Fibroblast of lung (primary cell): ENCODE data around the gene PRLR. TPM values are rescaled to one million over a fixed set of nuclear protein-coding genes. Genes with fewer than 3 reads are reported as not detected.

ENCODE experiments used
- DNase-seq, 2 donors: peaks; one replicate each; pipeline versions ENCODE4 v3.0.0 to v3.0.0-alpha.2; 2010; ENCODE audit warnings: low read depth in 2 of 2
- H2AFZ ChIP-seq: 2 replicates; pipeline ENCODE4 v1.5.1; 2012; ENCODE audit warnings: low read length, control low read depth, inconsistent platforms
- H3K27ac ChIP-seq: 2 replicates; pipeline ENCODE4 v1.5.1; 2011; ENCODE audit warnings: low read length, control low read depth; ENCODE audit not compliant: insufficient read depth
- H3K27me3 ChIP-seq: 2 replicates; pipeline ENCODE4 v1.5.1; 2011; ENCODE audit warnings: mild to moderate bottlenecking, low read length; ENCODE audit not compliant: control insufficient read depth, insufficient read depth
- H3K36me3 ChIP-seq: 2 replicates; pipeline ENCODE4 v1.5.1; 2011; ENCODE audit warnings: low read length; ENCODE audit not compliant: control insufficient read depth, insufficient read depth
- H3K4me1 ChIP-seq: 2 replicates; pipeline ENCODE4 v1.5.1; 2011; ENCODE audit warnings: low read length; ENCODE audit not compliant: control insufficient read depth, insufficient read depth; ENCODE audit errors: extremely low read depth
- H3K4me2 ChIP-seq: 2 replicates; pipeline ENCODE4 v1.5.1; 2011; ENCODE audit warnings: low read length, control low read depth; ENCODE audit not compliant: insufficient read depth; ENCODE audit errors: extremely low read depth
- H3K4me3 ChIP-seq, 4 experiments: fragments of 200-600 bp in 1 of 4; sonication (generic) in 1 of 4; replicated peaks in 1 of 4; 2 replicates each; pipeline ENCODE4 v1.5.1; 2011 to 2016; ENCODE audit warnings: low read length in 4 of 4, low read depth in 3 of 4, mild to moderate bottlenecking in 3 of 4, control low read depth in 2 of 4, inconsistent platforms in 1 of 4, mixed read lengths in 1 of 4; ENCODE audit not compliant: insufficient read depth in 1 of 4; ENCODE audit errors: control extremely low read depth in 1 of 4
- H3K79me2 ChIP-seq: 2 replicates; pipeline ENCODE4 v1.5.1; 2012; ENCODE audit warnings: mild to moderate bottlenecking, low read length, inconsistent platforms; ENCODE audit not compliant: control insufficient read depth, insufficient read depth
- H3K9ac ChIP-seq: 2 replicates; pipeline ENCODE4 v1.5.1; 2011; ENCODE audit warnings: mild to moderate bottlenecking, low read length, control low read depth; ENCODE audit not compliant: insufficient read depth
- H3K9me3 ChIP-seq: 2 replicates; pipeline ENCODE4 v1.5.1; 2012; ENCODE audit warnings: low read depth, low read length; ENCODE audit not compliant: control insufficient read depth, insufficient read depth
- H4K20me1 ChIP-seq: 2 replicates; pipeline ENCODE4 v1.5.1; 2011; ENCODE audit warnings: low read length; ENCODE audit not compliant: control insufficient read depth, insufficient read depth; ENCODE audit errors: extremely low read depth
- CTCF ChIP-seq, 2 donors: IDR thresholded peaks in 1 of 2; conservative IDR thresholded peaks in 1 of 2; 1 replicate in 1 of 2; 2 replicates in 1 of 2; pipeline ENCODE4 v1.5.1; 2011 to 2012; ENCODE audit warnings: low read length in 2 of 2, control low read depth in 1 of 2, inconsistent platforms in 1 of 2, low read depth in 1 of 2, mild to moderate bottlenecking in 1 of 2
- EZH2 ChIP-seq: IDR thresholded peaks from 2 replicates; pipeline ENCODE4 v1.5.1; 2012; ENCODE audit warnings: low read length, control low read depth, mild to moderate bottlenecking; ENCODE audit errors: missing control alignments
- polyA plus RNA-seq, 2 donors: library from polyadenylated mRNA; depleted of rRNA in 1 of 2; stranded (reverse) in 1 of 2; unstranded in 1 of 2; fragments of >200 nt; gene quantifications; 2 replicates each; pipeline ENCODE4 v1.2.1, GENCODE V29; 2011 to 2012; ENCODE audit warnings: missing spikeins in 1 of 2
- total RNA-seq: library from RNA; depleted of rRNA; stranded (reverse); fragments of >200 nt; gene quantifications from 2 replicates; pipeline ENCODE4 v1.2.1, GENCODE V29; 2014

Gene PRLR
- total and polyA plus RNA-seq, 2 donors (not counting 1 experiment from before 2014, with no cell fraction given): 0.33 to 0.41 TPM

GRCh38 chr5:35182486-35182885 is 47.8 kb downstream of the PRLR start:
- no peak for DNase-seq
- H3K4me3 ChIP-seq: no peak overlapping the region
- H3K27ac ChIP-seq: no peak overlapping the region
- no peaks in the 10 kb centered on the region for H3K36me3 ChIP-seq
- no peaks in the 10 kb centered on the region for H3K9me3 ChIP-seq
- H3K79me2 ChIP-seq: no peaks in the 10 kb centered on the region
- no peaks in the 10 kb centered on the region for H3K4me1 ChIP-seq
- peaks cover 6% of the 10 kb centered on the region for H3K27me3 ChIP-seq
- H3K4me2 ChIP-seq: no peak overlapping the region
- no peak overlapping the region for H3K9ac ChIP-seq
- no peak for TF ChIP-seq CTCF (conservative IDR thresholded peaks at IDR 0.05 in 1 of 2, IDR thresholded peaks at IDR 0.05 in 1 of 2; ENCODE audit: low read depth in 1 of 2, low read length in 2 of 2)
- TF ChIP-seq EZH2: no peak
- H4K20me1 ChIP-seq: no peaks in the 10 kb centered on the region
- no peak overlapping the region for H2AFZ ChIP-seq

GRCh38 chr5:35180046-35180445 is 50.2 kb downstream of the PRLR start:
- Histone ChIP-seq H3K79me2 (no peaks in the 10 kb centered on the region), H3K36me3 (no peaks in the 10 kb centered on the region), H3K9ac (no peak overlapping the region), H3K27me3 (peaks cover 2% of the 10 kb centered on the region), H4K20me1 (no peaks in the 10 kb centered on the region), H3K9me3 (no peaks in the 10 kb centered on the region), H2AFZ (no peak overlapping the region), H3K4me2 (no peak overlapping the region), H3K4me3 (no peak overlapping the region), H3K4me1 (no peaks in the 10 kb centered on the region), H3K27ac (no peak overlapping the region)
- TF ChIP-seq EZH2 (no peak), CTCF (conservative IDR thresholded peaks at IDR 0.05 in 1 of 2, IDR thresholded peaks at IDR 0.05 in 1 of 2; ENCODE audit: low read depth in 1 of 2, low read length in 2 of 2) (no peak)
- no peak for DNase-seq

- no peak overlapping the region for H3K27ac ChIP-seq
- no peak overlapping the region for H3K4me3 ChIP-seq
- no peaks in the 10 kb centered on the region for H3K36me3 ChIP-seq
- DNase-seq: no peak
- no peaks in the 10 kb centered on the region for H3K79me2 ChIP-seq
- no peaks in the 10 kb centered on the region for H3K4me1 ChIP-seq
- H4K20me1 ChIP-seq: no peaks in the 10 kb centered on the region
- H2AFZ ChIP-seq: no peak overlapping the region
- TF ChIP-seq CTCF (conservative IDR thresholded peaks at IDR 0.05 in 1 of 2, IDR thresholded peaks at IDR 0.05 in 1 of 2; ENCODE audit: low read depth in 1 of 2, low read length in 2 of 2) (no peak), EZH2 (no peak)
- no peak overlapping the region for H3K9ac ChIP-seq
- no peaks in the 10 kb centered on the region for H3K9me3 ChIP-seq
- no peak overlapping the region for H3K4me2 ChIP-seq
- H3K27me3 ChIP-seq: no peaks in the 10 kb centered on the region
These were observed 52.5 kb downstream of the PRLR start for GRCh38 chr5:35177783-35178182.
